ENCODE data around the gene HAND1.

Gene HAND1

GRCh38 chr5:154505567-154505966 is 27.5 kb upstream of the HAND1 start:
- no peak for DNase-seq (ENCODE audit: low read depth)

- DNase-seq (ENCODE audit: low read depth) = no peak
Observed at GRCh38 chr5:154503698-154504039, 25.6 kb upstream of the HAND1 start.

GRCh38 chr5:154502180-154502579 is 24.2 kb upstream of the HAND1 start:
- no peak for DNase-seq (ENCODE audit: low read depth)

- DNase-seq (ENCODE audit: low read depth) = no peak
Observed at GRCh38 chr5:154501566-154501965, 23.5 kb upstream of the HAND1 start.

- no peak for DNase-seq (ENCODE audit: low read depth)
Observed at GRCh38 chr5:154498994-154499393, 21.0 kb upstream of the HAND1 start.

- DNase-seq (ENCODE audit: low read depth) = no peak
Observed at GRCh38 chr5:154498591-154498990, 20.6 kb upstream of the HAND1 start.

GRCh38 chr5:154494036-154494435 is 16.0 kb upstream of the HAND1 start:
- DNase-seq (ENCODE audit: low read depth) = no peak

GRCh38 chr5:154493274-154493673 is 15.2 kb upstream of the HAND1 start:
- DNase-seq (ENCODE audit: low read depth) = no peak

- no peak for DNase-seq (ENCODE audit: low read depth)
Observed at GRCh38 chr5:154491941-154492340, 13.9 kb upstream of the HAND1 start.

GRCh38 chr5:154487541-154487940 is 9.5 kb upstream of the HAND1 start:
- DNase-seq (ENCODE audit: low read depth) = no peak

GRCh38 chr5:154486427-154486866 is 8.4 kb upstream of the HAND1 start:
- no peak for DNase-seq (ENCODE audit: low read depth)

GRCh38 chr5:154485850-154486426 is 7.9 kb upstream of the HAND1 start:
- no peak for DNase-seq (ENCODE audit: low read depth)

GRCh38 chr5:154485096-154485491 is 7.1 kb upstream of the HAND1 start:
- DNase-seq (ENCODE audit: low read depth) = no peak

GRCh38 chr5:154484393-154485095 is 6.5 kb upstream of the HAND1 start:
- DNase-seq (ENCODE audit: low read depth) = no peak

- DNase-seq (ENCODE audit: low read depth) = no peak
Observed at GRCh38 chr5:154483654-154484392, 5.8 kb upstream of the HAND1 start.

- DNase-seq (ENCODE audit: low read depth) = no peak
Observed at GRCh38 chr5:154482528-154483449, 4.8 kb upstream of the HAND1 start.

GRCh38 chr5:154481584-154482381 is 3.8 kb upstream of the HAND1 start:
- DNase-seq (ENCODE audit: low read depth) = no peak

GRCh38 chr5:154480847-154481246 is 2.8 kb upstream of the HAND1 start:
- no peak for DNase-seq (ENCODE audit: low read depth)

- no peak for DNase-seq (ENCODE audit: low read depth)
Observed at GRCh38 chr5:154479944-154480750, 2.1 kb upstream of the HAND1 start.

- no peak for DNase-seq (ENCODE audit: low read depth)
Observed at GRCh38 chr5:154479160-154479943, 1.3 kb upstream of the HAND1 start.

Data from activated T-helper 9 cell treated with anti-CD3 and anti-CD28 coated beads, Interleukin-2, amount 50 U/mL, for 16 hours (primary cell).